GM18873 (cell line): ENCODE data around the gene COL12A1.

ENCODE experiments used
- ATAC-seq: cut with Tn5 transposase; IDR thresholded peaks from one replicate; pipeline ENCODE4 v1.9.1; 2021; ENCODE audit warnings: mild to moderate bottlenecking, moderate library complexity, moderate number of reproducible peaks; ENCODE audit not compliant: unreplicated experiment, low FRiP score

Gene COL12A1

GRCh38 chr6:75183099-75183541 lies 22.7 kb downstream of the COL12A1 start:
- ATAC-seq: no peak

- ATAC-seq: no peak
These were observed 25.0 kb downstream of the COL12A1 start for GRCh38 chr6:75180864-75181263.

GRCh38 chr6:75178757-75179156 lies 27.1 kb downstream of the COL12A1 start:
- no peak for ATAC-seq

GRCh38 chr6:75176076-75176582 lies 29.7 kb downstream of the COL12A1 start:
- ATAC-seq: no peak

GRCh38 chr6:75171986-75172385 lies 33.9 kb downstream of the COL12A1 start:
- ATAC-seq: no peak

- ATAC-seq: no peak
These were observed 34.3 kb downstream of the COL12A1 start for GRCh38 chr6:75171567-75171966.

GRCh38 chr6:75170691-75171560 lies 34.9 kb downstream of the COL12A1 start:
- ATAC-seq: no peak

- no peak for ATAC-seq
These were observed 35.9 kb downstream of the COL12A1 start for GRCh38 chr6:75169689-75170586.

- no peak for ATAC-seq
These were observed 38.0 kb downstream of the COL12A1 start for GRCh38 chr6:75167851-75168250.

- no peak for ATAC-seq
These were observed 38.5 kb downstream of the COL12A1 start for GRCh38 chr6:75167325-75167724.

GRCh38 chr6:75166773-75167172 lies 39.1 kb downstream of the COL12A1 start:
- ATAC-seq: no peak

GRCh38 chr6:75166236-75166635 lies 39.6 kb downstream of the COL12A1 start:
- ATAC-seq: no peak

GRCh38 chr6:75158176-75158575 lies 47.7 kb downstream of the COL12A1 start:
- no peak for ATAC-seq

GRCh38 chr6:75157336-75157735 lies 48.5 kb downstream of the COL12A1 start:
- ATAC-seq: no peak

GRCh38 chr6:75156186-75156878 lies 49.5 kb downstream of the COL12A1 start:
- no peak for ATAC-seq

GRCh38 chr6:75155631-75156030 lies 50.2 kb downstream of the COL12A1 start:
- no peak for ATAC-seq

- no peak for ATAC-seq
These were observed 50.9 kb downstream of the COL12A1 start for GRCh38 chr6:75154973-75155372.

- no peak for ATAC-seq
These were observed 55.0 kb downstream of the COL12A1 start for GRCh38 chr6:75150685-75151412.

GRCh38 chr6:75149696-75150095 lies 56.2 kb downstream of the COL12A1 start:
- no peak for ATAC-seq

- no peak for ATAC-seq
These were observed 56.6 kb downstream of the COL12A1 start for GRCh38 chr6:75149240-75149639.
